ENCODE measurements around the gene GALNTL6. TPM values are rescaled to one million over a fixed set of nuclear protein-coding genes. Genes with fewer than 3 reads are reported as not detected.

Gene GALNTL6
- polyA plus RNA-seq, 3 donors = 0.70 to 1.4 (median 0.87) TPM

- DNase-seq = no peak
Measured at GRCh38 chr4:171993247-171993646, 180.0 kb downstream of the GALNTL6 start.

- no peak for DNase-seq
Measured at GRCh38 chr4:172007889-172008288, 194.7 kb downstream of the GALNTL6 start.

- DNase-seq = no peak
Measured at GRCh38 chr4:172009446-172010230, 196.4 kb downstream of the GALNTL6 start.

- no peak for DNase-seq
Measured at GRCh38 chr4:172011196-172011595, 198.0 kb downstream of the GALNTL6 start.

GRCh38 chr4:172018358-172018757 is 205.2 kb downstream of the GALNTL6 start:
- no peak for DNase-seq

- no peak for DNase-seq
Measured at GRCh38 chr4:172035562-172035961, 222.4 kb downstream of the GALNTL6 start.

- DNase-seq = no peak
Measured at GRCh38 chr4:172040766-172041165, 227.6 kb downstream of the GALNTL6 start.

- DNase-seq = no peak
Measured at GRCh38 chr4:172042714-172043114, 229.5 kb downstream of the GALNTL6 start.

- no peak for DNase-seq
Measured at GRCh38 chr4:172045981-172046380, 232.8 kb downstream of the GALNTL6 start.

GRCh38 chr4:172048666-172049065 is 235.5 kb downstream of the GALNTL6 start:
- DNase-seq = no peak

GRCh38 chr4:172050911-172051310 is 237.7 kb downstream of the GALNTL6 start:
- no peak for DNase-seq

- DNase-seq = no peak
Measured at GRCh38 chr4:172055046-172055445, 241.8 kb downstream of the GALNTL6 start.

- DNase-seq = no peak
Measured at GRCh38 chr4:172055498-172055897, 242.3 kb downstream of the GALNTL6 start.

- no peak for DNase-seq
Measured at GRCh38 chr4:172061204-172061603, 248.0 kb downstream of the GALNTL6 start.

GRCh38 chr4:172068506-172068905 is 255.3 kb downstream of the GALNTL6 start:
- no peak for DNase-seq

- no peak for DNase-seq
Measured at GRCh38 chr4:172073590-172073989, 260.4 kb downstream of the GALNTL6 start.

- DNase-seq = no peak
Measured at GRCh38 chr4:172083272-172083671, 270.1 kb downstream of the GALNTL6 start.

GRCh38 chr4:172088556-172088955 is 275.4 kb downstream of the GALNTL6 start:
- DNase-seq = no peak

GRCh38 chr4:172095161-172095560 is 282.0 kb downstream of the GALNTL6 start:
- DNase-seq = no peak

- no peak for DNase-seq
Measured at GRCh38 chr4:172096786-172097185, 283.6 kb downstream of the GALNTL6 start.

- DNase-seq = no peak
Measured at GRCh38 chr4:172099376-172099775, 286.2 kb downstream of the GALNTL6 start.

- no peak for DNase-seq
Measured at GRCh38 chr4:172103456-172103855, 290.3 kb downstream of the GALNTL6 start.

- DNase-seq = no peak
Measured at GRCh38 chr4:172104539-172104938, 291.3 kb downstream of the GALNTL6 start.

- DNase-seq = no peak
Measured at GRCh38 chr4:172105918-172106317, 292.7 kb downstream of the GALNTL6 start.

Measured in renal pelvis (tissue), 4 donors.